GM10248 (cell line): ENCODE results near the gene CAMTA1.

Experiments used
- CTCF ChIA-PET: fragments of 300-600 bp; sonication (Branson Sonifier 250); formaldehyde crosslinking; extraction: SDS; loops from one replicate; lab custom pipeline; 2021; ENCODE audit warnings: antibody characterized with exemption; lab: Yijun Ruan, JAX
- POLR2A ChIA-PET: fragments of 350-650 bp; sonication (Branson Sonifier 250); formaldehyde crosslinking; extraction: SDS; loops from one replicate; lab custom pipeline; 2020; ENCODE audit warnings: antibody characterized with exemption; lab: Yijun Ruan, JAX
- DNase-seq: peaks from one replicate; pipeline ENCODE4 v3.0.0; 2012; ENCODE audit errors: extremely low spot score
- CTCF ChIP-seq: IDR thresholded peaks from 2 replicates; pipeline ENCODE4 v1.5.1; 2012; ENCODE audit warnings: mild to moderate bottlenecking, low read depth; ENCODE audit errors: extremely low read depth, missing control alignments, control extremely low read depth

Gene CAMTA1

GRCh38 chr1:6750490-6750889 is 34.8 kb upstream of the CAMTA1 start:
- CTCF ChIA-PET, result interaction anchor here (0.9 to 1.5 kb wide), 2 partner anchors 29 to 31 kb away, joined by 3 to 7 read pairs; no protein-coding TSS in a partner anchor
- POLR2A ChIA-PET, result no interaction called here

GRCh38 chr1:6753320-6754140 is 31.7 kb upstream of the CAMTA1 start:
- no peak for DNase-seq
- ChIA-PET POLR2A (no interaction called here), CTCF (no interaction called here)
- TF ChIP-seq CTCF, result no peak

More at GRCh38 chr1:6750490-6750889, 34.8 kb upstream of the CAMTA1 start:
- DNase-seq, result no peak
- TF ChIP-seq CTCF, result no peak

GRCh38 chr1:6756457-6756856 is 28.8 kb upstream of the CAMTA1 start:
- no peak for TF ChIP-seq CTCF
- DNase-seq, result no peak
- POLR2A ChIA-PET, result no interaction called here
- CTCF ChIA-PET, result interaction anchor here (0.7 kb wide), 1 partner anchor 978 kb away, joined by 3 read pairs; no protein-coding TSS in a partner anchor

GRCh38 chr1:6757719-6758435 is 27.4 kb upstream of the CAMTA1 start:
- ChIA-PET POLR2A (no interaction called here), CTCF (no interaction called here)
- TF ChIP-seq CTCF, result no peak
- DNase-seq, result no peak

- TF ChIP-seq CTCF, result no peak
- POLR2A ChIA-PET, result no interaction called here
- CTCF ChIA-PET, result interaction anchor here (0.9 to 1.2 kb wide), 3 partner anchors 42 to 447 kb away, joined by 3 read pairs; no protein-coding TSS in a partner anchor
- DNase-seq, result no peak
These were observed 24.0 kb upstream of the CAMTA1 start for GRCh38 chr1:6761196-6761737.

- POLR2A ChIA-PET, result no interaction called here
- no peak for DNase-seq
- CTCF ChIA-PET, result interaction anchor here (0.9 to 1.2 kb wide), 2 partner anchors 42 to 272 kb away, joined by 3 read pairs; no protein-coding TSS in a partner anchor
- no peak for TF ChIP-seq CTCF
These were observed 23.2 kb upstream of the CAMTA1 start for GRCh38 chr1:6762060-6762459.
